Naive thymus-derived CD8-positive, alpha-beta T cell (primary cell): ENCODE results near the gene CLTC. TPM values are rescaled to one million over a fixed set of nuclear protein-coding genes. Genes with fewer than 3 reads are reported as not detected.
A peak's percentile ranks its signal among the peaks of the same experiment; 100 is the strongest.

Experiments
- ATAC-seq, 2 donors: fragments of 150-1000 bp; cut with Tn5 transposase in 1 of 2; sonication (Bioruptor Pico), chemical (Tn5 transposase) in 1 of 2; 1 replicate in 1 of 2; 2 replicates in 1 of 2; pipeline ENCODE4 v1.10.0; 2021; ENCODE audit warnings: mild to moderate bottlenecking in 2 of 2, moderate library complexity in 2 of 2
- POLR2A ChIA-PET: fragments of 350-600 bp; sonication (Branson Sonifier 250); formaldehyde crosslinking; loops from one replicate; lab custom pipeline; 2021; ENCODE audit warnings: antibody characterized with exemption; lab: Charles Lee
- DNase-seq, 10 donors: peaks; one replicate each; pipeline versions ENCODE4 v3.0.0 to v3.0.0-alpha.2; 2020 to 2022
- H3K27ac Mint-ChIP-seq, 10 donors: one replicate each; pipeline ENCODE4 v1.8.0; 2020 to 2022; ENCODE audit warnings: mild to moderate bottlenecking in 10 of 10, mixed read lengths in 10 of 10, moderate library complexity in 4 of 10, inconsistent platforms in 1 of 10
- H3K27me3 Mint-ChIP-seq, 5 donors: one replicate each; pipeline ENCODE4 v1.8.0; 2021 to 2022; ENCODE audit warnings: mixed read lengths in 5 of 5
- H3K36me3 Mint-ChIP-seq, 3 donors: one replicate each; pipeline ENCODE4 v1.8.0; 2020 to 2022; ENCODE audit warnings: mixed read lengths in 3 of 3, mild to moderate bottlenecking in 2 of 3, inconsistent platforms in 1 of 3
- H3K4me1 Mint-ChIP-seq, 4 donors: one replicate each; pipeline ENCODE4 v1.8.0; 2021 to 2022; ENCODE audit warnings: mixed read lengths in 4 of 4
- H3K4me3 Mint-ChIP-seq, 10 donors: one replicate each; pipeline ENCODE4 v1.8.0; 2020 to 2022; ENCODE audit warnings: mild to moderate bottlenecking in 10 of 10, mixed read lengths in 10 of 10, moderate library complexity in 6 of 10, inconsistent platforms in 1 of 10
- H3K9me3 Mint-ChIP-seq, 9 donors: one replicate each; pipeline ENCODE4 v1.8.0; 2020 to 2022; ENCODE audit warnings: mixed read lengths in 9 of 9, mild to moderate bottlenecking in 3 of 9, inconsistent platforms in 1 of 9, moderate library complexity in 1 of 9
- polyA plus RNA-seq, 3 donors: library from polyadenylated mRNA; unstranded; fragments of 300-500 nt; fragmentation: Illumina TruSeq; gene quantifications; one replicate each; pipeline ENCODE4 v1.2.3, GENCODE V29; 2021
- total RNA-seq, 8 experiments: library from RNA in 2 of 8; stranded (reverse) in 2 of 8; gene quantifications; one replicate each; pipeline ENCODE4 v1.2.3 and lab custom pipeline; 2021 to 2026

CLTC gene
- total and polyA plus RNA-seq, 5 experiments from 2014 or later, result 19.5 to 94.9 (median 31.2) TPM

- no peak for ATAC-seq
- POLR2A ChIA-PET, result no interaction called here
- Mint-ChIP-seq H3K9me3 (no peaks in the 10 kb centered on the region), H3K4me1 (peaks cover 4 to 11% (median 9%) of the 10 kb centered on the region in 4 donors), H3K4me3 (no peak overlapping the region), H3K27ac (peak overlapping the region in 6 of 10 donors; percentile 53 to 91 (median 66)), H3K27me3 (no peaks in the 10 kb centered on the region), H3K36me3 (peaks cover 0 to 92% (median 13%) of the 10 kb centered on the region in 3 donors)
- DNase-seq, result no peak
Observed at GRCh38 chr17:59688008-59688407, 68.3 kb downstream of the CLTC start.

GRCh38 chr17:59688496-59688895 lies 68.8 kb downstream of the CLTC start:
- Mint-ChIP-seq H3K4me1 (peaks cover 4 to 11% (median 9%) of the 10 kb centered on the region in 4 donors), H3K9me3 (no peaks in the 10 kb centered on the region), H3K27me3 (no peaks in the 10 kb centered on the region), H3K4me3 (no peak overlapping the region), H3K36me3 (peaks cover 0 to 92% (median 13%) of the 10 kb centered on the region in 3 donors), H3K27ac (peak overlapping the region in 7 of 10 donors; percentile 48 to 78 (median 58))
- ATAC-seq, result no peak
- POLR2A ChIA-PET, result interaction anchor here (1.1 kb wide), 1 partner anchor 19 kb away, joined by 3 read pairs; the partner anchor contains the start of genes PTRH2 and VMP1
- DNase-seq, result no peak

- H3K9me3 Mint-ChIP-seq, result no peaks in the 10 kb centered on the region
Observed at GRCh38 chr17:59693582-59693981, 73.9 kb downstream of the CLTC start.

GRCh38 chr17:59694344-59694743 lies 74.6 kb downstream of the CLTC start:
- H3K27me3 Mint-ChIP-seq, result no peaks in the 10 kb centered on the region
- H3K4me1 Mint-ChIP-seq, result peaks cover 14 to 32% (median 23%) of the 10 kb centered on the region in 4 donors

More at GRCh38 chr17:59693582-59693981, 73.9 kb downstream of the CLTC start:
- Mint-ChIP-seq H3K27ac (peak overlapping the region in 3 of 10 donors; percentile 25 to 71 (median 39)), H3K4me3 (no peak overlapping the region), H3K27me3 (no peaks in the 10 kb centered on the region), H3K36me3 (peaks cover 0 to 92% (median 25%) of the 10 kb centered on the region in 3 donors), H3K4me1 (peaks cover 7 to 25% (median 17%) of the 10 kb centered on the region in 4 donors)
- POLR2A ChIA-PET, result no interaction called here
- no peak for ATAC-seq
- DNase-seq, result no peak

GRCh38 chr17:59695945-59696681 lies 76.4 kb downstream of the CLTC start:
- no peak for ATAC-seq
- Mint-ChIP-seq H3K9me3 (no peaks in the 10 kb centered on the region), H3K27ac (peak overlapping the region in 3 of 10 donors; percentile 11 to 69 (median 40)), H3K4me3 (no peak overlapping the region), H3K27me3 (no peaks in the 10 kb centered on the region), H3K36me3 (peaks cover 10 to 93% (median 28%) of the 10 kb centered on the region in 3 donors), H3K4me1 (peaks cover 24 to 49% (median 36%) of the 10 kb centered on the region in 4 donors)
- DNase-seq, result no peak
- POLR2A ChIA-PET, result no interaction called here

More at GRCh38 chr17:59694344-59694743, 74.6 kb downstream of the CLTC start:
- DNase-seq (no peak), ATAC-seq (no peak)
- Mint-ChIP-seq H3K27ac (peak overlapping the region in 1 of 10 donors; percentile 49), H3K9me3 (no peaks in the 10 kb centered on the region), H3K4me3 (no peak overlapping the region), H3K36me3 (peaks cover 4 to 94% (median 28%) of the 10 kb centered on the region in 3 donors)
- POLR2A ChIA-PET, result no interaction called here

GRCh38 chr17:59696682-59697277 lies 77.1 kb downstream of the CLTC start:
- ATAC-seq, result no peak
- Mint-ChIP-seq H3K4me3 (no peak overlapping the region), H3K36me3 (peaks cover 10 to 89% (median 24%) of the 10 kb centered on the region in 3 donors), H3K27ac (peak overlapping the region in 7 of 10 donors; percentile 14 to 77 (median 58)), H3K9me3 (no peaks in the 10 kb centered on the region), H3K27me3 (no peaks in the 10 kb centered on the region), H3K4me1 (peaks cover 27 to 55% (median 39%) of the 10 kb centered on the region in 4 donors)
- POLR2A ChIA-PET, result no interaction called here
- DNase-seq, result no peak

- H3K27me3 Mint-ChIP-seq, result no peaks in the 10 kb centered on the region
- peaks cover 33 to 68% (median 52%) of the 10 kb centered on the region in 4 donors for H3K4me1 Mint-ChIP-seq
- no peaks in the 10 kb centered on the region for H3K9me3 Mint-ChIP-seq
- H3K4me3 Mint-ChIP-seq, result no peak overlapping the region
- peak overlapping the region in 5 of 10 donors; percentile 38 to 88 (median 60) for H3K27ac Mint-ChIP-seq
- no peak for DNase-seq
- POLR2A ChIA-PET, result no interaction called here
- no peak for ATAC-seq
- H3K36me3 Mint-ChIP-seq, result peaks cover 10 to 75% (median 21%) of the 10 kb centered on the region in 3 donors
Observed at GRCh38 chr17:59698143-59698542, 78.4 kb downstream of the CLTC start.

- H3K36me3 Mint-ChIP-seq, result peaks cover 10 to 74% (median 21%) of the 10 kb centered on the region in 3 donors
Observed at GRCh38 chr17:59699218-59699617, 79.5 kb downstream of the CLTC start.

GRCh38 chr17:59699786-59700185 lies 80.1 kb downstream of the CLTC start:
- peak overlapping the region in 1 of 10 donors; percentile 52 for H3K4me3 Mint-ChIP-seq
- H3K9me3 Mint-ChIP-seq, result no peaks in the 10 kb centered on the region
- H3K4me1 Mint-ChIP-seq, result peaks cover 38 to 83% (median 63%) of the 10 kb centered on the region in 4 donors
- no peak for DNase-seq
- H3K36me3 Mint-ChIP-seq, result peaks cover 10 to 71% (median 20%) of the 10 kb centered on the region in 3 donors
- H3K27me3 Mint-ChIP-seq, result no peaks in the 10 kb centered on the region
- POLR2A ChIA-PET, result no interaction called here
- H3K27ac Mint-ChIP-seq, result peak overlapping the region in 4 of 10 donors; percentile 7 to 66 (median 54)
- ATAC-seq, result no peak

More at GRCh38 chr17:59699218-59699617, 79.5 kb downstream of the CLTC start:
- H3K9me3 Mint-ChIP-seq, result no peaks in the 10 kb centered on the region
- no peak overlapping the region for H3K4me3 Mint-ChIP-seq
- DNase-seq, result no peak
- POLR2A ChIA-PET, result no interaction called here
- peak overlapping the region in 3 of 10 donors; percentile 17 to 63 (median 51) for H3K27ac Mint-ChIP-seq
- no peaks in the 10 kb centered on the region for H3K27me3 Mint-ChIP-seq
- H3K4me1 Mint-ChIP-seq, result peaks cover 37 to 77% (median 57%) of the 10 kb centered on the region in 4 donors
- ATAC-seq, result no peak

GRCh38 chr17:59702304-59702703 lies 82.6 kb downstream of the CLTC start:
- POLR2A ChIA-PET, result interaction anchor here (0.6 to 2.0 kb wide), 3 partner anchors 9 to 32 kb away, joined by 3 to 4 read pairs (median 3); no protein-coding TSS in a partner anchor
- H3K27me3 Mint-ChIP-seq, result no peaks in the 10 kb centered on the region
- peaks cover 44 to 92% (median 80%) of the 10 kb centered on the region in 4 donors for H3K4me1 Mint-ChIP-seq
- DNase-seq (no peak), ATAC-seq (no peak)
- H3K27ac Mint-ChIP-seq, result peak overlapping the region in 5 of 10 donors; percentile 14 to 71 (median 40)
- H3K9me3 Mint-ChIP-seq, result no peaks in the 10 kb centered on the region
- H3K36me3 Mint-ChIP-seq, result peaks cover 13 to 52% (median 15%) of the 10 kb centered on the region in 3 donors
- H3K4me3 Mint-ChIP-seq, result peak overlapping the region in 1 of 10 donors; percentile 59

GRCh38 chr17:59707149-59707970 lies 87.7 kb downstream of the CLTC start, which contains the start of the genes PTRH2 and VMP1:
Gene PTRH2, minus strand, starts transcription at chr17:59707430. Its CDS starts 9,452 bp downstream, at chr17:59697978.
Gene VMP1, plus strand, starts transcription at chr17:59707654. Its CDS starts 23,793 bp downstream, at chr17:59731447.
- H3K27ac Mint-ChIP-seq, result peak within 1 kb of the TSS; percentile 97 to 100 (median 99)
- DNase-seq (peak; percentile 77 to 93 (median 88)), ATAC-seq (peak; percentile 92)
- peaks cover 0 to 14% (median 6%) of the 10 kb centered on the region in 3 donors for H3K36me3 Mint-ChIP-seq
- POLR2A ChIA-PET, result interaction anchor here (0.7 to 2.9 kb wide), 9 partner anchors 11 to 1050 kb away, joined by 3 to 14 read pairs (median 4); partner anchors contain the start of genes CLTC, DHX40, RNFT1 and TRIM37
- H3K4me3 Mint-ChIP-seq, result peak within 1 kb of the TSS; percentile 93 to 100 (median 98)
- no peaks in the 10 kb centered on the region for H3K9me3 Mint-ChIP-seq
- no peaks in the 10 kb centered on the region for H3K27me3 Mint-ChIP-seq
- H3K4me1 Mint-ChIP-seq, result peaks cover 30 to 75% (median 69%) of the 10 kb centered on the region in 4 donors
